ENCODE measurements around the gene LASP1NB.
"Not testable (repeated sequence)": the region's sequence is repeated elsewhere in the genome, so short reads cannot be mapped to it uniquely, and the experiment has no call there.

- not testable (repeated sequence) for TF ChIP-seq HDAC2 (IDR thresholded peaks at IDR 0.05; ENCODE audit: borderline replicate concordance in 1 of 2, low read depth in 2 of 2, low read length in 2 of 2); POLR2A (IDR thresholded peaks at IDR 0.05; ENCODE audit: control extremely low read depth in 1 of 2, low read depth in 2 of 2, low read length in 2 of 2); RFX5 (IDR thresholded peaks at IDR 0.05; ENCODE audit: borderline replicate concordance, low read depth, low read length); CTCF (IDR thresholded peaks at IDR 0.05; ENCODE audit: control extremely low read depth in 1 of 3, insufficient read depth in 1 of 3, low read depth in 1 of 3, low read length in 3 of 3); HDAC6 (IDR thresholded peaks at IDR 0.05; ENCODE audit: low read depth, low read length); SIRT6 (IDR thresholded peaks at IDR 0.05; ENCODE audit: low read length); TAF7 (optimal IDR thresholded peaks at IDR 0.05; ENCODE audit: borderline replicate concordance, low read depth, low read length); EZH2 (IDR thresholded peaks at IDR 0.05; ENCODE audit: low read depth, low read length, severe bottlenecking); CHD1 (IDR thresholded peaks at IDR 0.05; ENCODE audit: low read depth, low read length); SP1 (IDR thresholded peaks at IDR 0.05; ENCODE audit: low read depth, low read length); ZNF274 (IDR thresholded peaks at IDR 0.05; ENCODE audit: borderline replicate concordance, extremely low read depth, low read length); CTBP2 (IDR thresholded peaks at IDR 0.05; ENCODE audit: borderline replicate concordance, insufficient read depth, insufficient read length, low read length)
These were observed 5.4 kb downstream of the LASP1NB start for GRCh38 chr17:38930782-38931181.
